Raji (cell line): ENCODE data around the gene LHPP.

Experiments used
- POLR2A ChIP-seq: IDR thresholded peaks from 2 replicates; pipeline ENCODE4 v1.6.1; 2011; ENCODE audit warnings: low read depth, low read length, control low read depth; ENCODE audit not compliant: insufficient read depth

LHPP gene

GRCh38 chr10:124433461-124433860, 28.2 kb upstream of the LHPP start:
- TF ChIP-seq POLR2A: no peak

- TF ChIP-seq POLR2A: no peak
Measured at GRCh38 chr10:124436191-124436638, 25.4 kb upstream of the LHPP start.

- TF ChIP-seq POLR2A: no peak
Measured at GRCh38 chr10:124446830-124447750, 14.5 kb upstream of the LHPP start.

GRCh38 chr10:124447751-124448466, 13.7 kb upstream of the LHPP start:
- TF ChIP-seq POLR2A: no peak

- no peak for TF ChIP-seq POLR2A
Measured at GRCh38 chr10:124448696-124449169, 12.9 kb upstream of the LHPP start.

- no peak for TF ChIP-seq POLR2A
Measured at GRCh38 chr10:124449170-124450011, 12.2 kb upstream of the LHPP start.

GRCh38 chr10:124450012-124450782, 11.4 kb upstream of the LHPP start, which contains the start of gene NKX1-2:
NKX1-2 (minus strand) TSS chr10:124450035; CDS start chr10:124449943, 92 bp downstream.
- no peak for TF ChIP-seq POLR2A

- TF ChIP-seq POLR2A: no peak
Measured at GRCh38 chr10:124450783-124451057, 10.9 kb upstream of the LHPP start.

- TF ChIP-seq POLR2A: no peak
Measured at GRCh38 chr10:124451276-124451675, 10.3 kb upstream of the LHPP start.

- TF ChIP-seq POLR2A: no peak
Measured at GRCh38 chr10:124453960-124454610, 7.5 kb upstream of the LHPP start.

- no peak for TF ChIP-seq POLR2A
Measured at GRCh38 chr10:124455441-124455840, 6.2 kb upstream of the LHPP start.

GRCh38 chr10:124458473-124458872, 3.1 kb upstream of the LHPP start:
- no peak for TF ChIP-seq POLR2A

- TF ChIP-seq POLR2A: no peak
Measured at GRCh38 chr10:124458889-124459288, 2.7 kb upstream of the LHPP start.

GRCh38 chr10:124459395-124459794, 2.2 kb upstream of the LHPP start:
- TF ChIP-seq POLR2A: no peak
